GM21360 (cell line): ENCODE results near the gene IPPK.

Experiments
- ATAC-seq: cut with Tn5 transposase; IDR thresholded peaks from one replicate; pipeline ENCODE4 v1.9.1; 2021; ENCODE audit warnings: mild to moderate bottlenecking, moderate library complexity; ENCODE audit not compliant: unreplicated experiment

IPPK gene

GRCh38 chr9:92658176-92658575 lies 11.8 kb downstream of the IPPK start:
- ATAC-seq = no peak

DNA sequence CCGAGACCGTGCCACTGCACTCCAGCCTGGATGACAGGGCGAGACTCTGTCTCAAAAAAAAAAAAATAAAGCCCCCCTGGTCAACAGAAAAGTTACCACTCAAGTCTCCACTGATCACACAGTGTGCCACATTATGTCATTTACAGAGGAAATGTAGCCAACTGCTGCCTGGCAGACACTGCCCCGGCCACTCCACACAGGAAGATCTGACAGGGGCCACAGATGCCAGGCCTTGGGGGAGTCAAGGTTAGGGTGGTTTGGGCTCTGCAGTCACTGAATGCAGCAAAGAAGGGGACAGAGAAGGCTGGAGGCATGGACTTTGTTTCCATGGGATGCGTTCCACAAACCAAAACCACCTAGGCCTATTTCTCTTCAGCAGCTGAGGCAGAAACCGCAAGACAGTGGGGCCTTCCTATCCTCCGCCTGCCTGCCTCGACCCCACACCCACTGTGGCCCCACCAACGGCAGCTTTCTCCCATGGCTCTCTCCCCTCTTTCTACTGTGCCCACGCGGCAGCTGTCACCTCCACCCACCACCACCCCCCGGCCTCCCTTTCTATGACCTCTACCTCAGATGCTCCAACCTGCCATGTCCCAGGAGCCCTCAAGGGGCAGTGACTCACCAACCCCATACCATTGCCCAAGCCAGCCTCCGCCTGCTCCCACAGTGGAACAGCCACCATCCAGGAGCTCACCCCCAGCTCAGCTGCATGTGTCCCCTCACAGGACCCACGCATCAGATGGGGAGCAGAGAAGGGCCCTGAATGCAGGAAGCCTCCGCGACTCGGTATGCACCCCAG lies 12.4 kb downstream of the IPPK start:
- no peak for ATAC-seq

DNA sequence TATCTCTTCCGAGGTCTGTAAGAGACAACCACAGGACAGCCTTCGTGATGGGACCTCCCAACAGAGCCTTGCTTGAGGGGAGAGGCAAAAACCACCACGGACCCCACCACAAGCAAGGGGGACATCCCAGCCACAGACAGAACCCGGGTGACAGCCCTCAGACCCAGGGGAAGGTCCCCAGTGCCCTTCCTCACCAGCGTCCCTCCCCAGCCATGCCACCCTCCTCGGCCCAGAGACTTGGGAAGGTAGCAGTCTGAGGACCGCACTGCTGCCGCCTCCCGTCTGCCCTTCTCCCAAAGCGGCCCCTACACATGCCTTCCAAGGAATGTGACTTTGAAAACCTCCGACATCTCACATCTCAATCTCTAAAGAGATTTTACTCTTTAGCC lies 13.4 kb downstream of the IPPK start:
- ATAC-seq = no peak

- ATAC-seq = no peak
These were observed 13.9 kb downstream of the IPPK start for GRCh38 chr9:92655896-92656536.

GRCh38 chr9:92655366-92655765 lies 14.6 kb downstream of the IPPK start:
- ATAC-seq = no peak

GRCh38 chr9:92654481-92655301 lies 15.2 kb downstream of the IPPK start:
- ATAC-seq = no peak

- ATAC-seq = no peak
These were observed 17.5 kb downstream of the IPPK start for GRCh38 chr9:92652461-92652860.

- no peak for ATAC-seq
These were observed 18.9 kb downstream of the IPPK start for GRCh38 chr9:92650839-92651621.

- ATAC-seq = no peak
These were observed 19.6 kb downstream of the IPPK start for GRCh38 chr9:92650296-92650695.

GRCh38 chr9:92649007-92649406 lies 20.9 kb downstream of the IPPK start:
- ATAC-seq = no peak

- no peak for ATAC-seq
These were observed 21.4 kb downstream of the IPPK start for GRCh38 chr9:92648474-92648971.

DNA sequence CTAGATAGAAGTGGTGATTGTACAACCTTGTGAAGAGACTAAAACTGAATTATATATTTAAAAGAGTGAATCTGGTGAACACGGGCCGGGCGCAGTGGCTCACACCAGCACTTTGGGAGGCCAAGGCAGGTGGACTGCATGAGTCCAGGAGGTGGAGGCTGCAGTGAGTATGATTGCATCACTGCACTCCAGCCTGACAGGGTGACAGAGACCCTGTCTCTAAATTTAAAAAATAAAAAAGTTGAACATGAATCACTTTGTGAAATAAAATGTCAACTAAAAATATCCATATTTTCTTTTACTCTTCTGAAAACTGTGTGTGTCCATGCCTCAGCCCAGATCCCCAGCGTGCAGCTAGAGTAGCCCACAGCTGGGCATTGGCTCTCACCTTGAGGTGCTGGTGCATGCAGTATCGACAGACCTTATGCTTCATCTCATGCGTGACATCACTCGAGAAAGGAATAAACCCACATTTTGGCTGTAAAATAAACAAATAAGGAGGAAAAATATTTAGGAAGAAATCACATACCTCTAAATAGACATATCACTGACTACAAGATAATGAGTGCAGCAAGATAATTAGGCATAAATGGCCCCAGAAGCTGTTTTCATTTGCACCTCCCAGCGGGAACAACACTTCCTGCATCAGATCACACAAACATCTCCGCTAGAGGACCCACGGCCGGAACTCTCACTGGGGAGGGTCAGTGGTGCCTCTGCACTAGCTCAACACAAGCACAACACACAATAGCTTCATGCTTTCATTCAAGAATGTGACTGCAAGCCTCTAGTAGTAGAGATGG lies 22.1 kb downstream of the IPPK start:
- no peak for ATAC-seq

DNA sequence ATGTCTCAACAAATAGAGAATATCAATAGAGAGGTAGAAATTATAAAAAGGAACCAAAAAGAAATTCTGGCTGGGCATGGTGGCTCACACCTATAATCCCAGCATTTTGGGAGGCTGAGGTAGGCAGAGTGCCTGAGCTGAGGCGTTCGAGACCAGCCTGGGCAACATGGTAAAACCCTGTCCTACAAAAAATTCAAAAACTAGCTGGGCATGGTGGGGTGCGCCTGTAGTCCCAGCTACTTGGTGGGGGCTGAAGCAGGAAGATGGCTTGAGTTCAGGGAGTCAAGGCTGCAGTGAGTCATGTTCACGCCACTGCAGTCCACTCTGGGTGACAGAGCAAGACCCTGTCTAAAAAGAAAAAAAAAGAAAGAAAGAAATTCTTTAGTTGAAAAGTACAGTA lies 24.9 kb downstream of the IPPK start:
- no peak for ATAC-seq

DNA sequence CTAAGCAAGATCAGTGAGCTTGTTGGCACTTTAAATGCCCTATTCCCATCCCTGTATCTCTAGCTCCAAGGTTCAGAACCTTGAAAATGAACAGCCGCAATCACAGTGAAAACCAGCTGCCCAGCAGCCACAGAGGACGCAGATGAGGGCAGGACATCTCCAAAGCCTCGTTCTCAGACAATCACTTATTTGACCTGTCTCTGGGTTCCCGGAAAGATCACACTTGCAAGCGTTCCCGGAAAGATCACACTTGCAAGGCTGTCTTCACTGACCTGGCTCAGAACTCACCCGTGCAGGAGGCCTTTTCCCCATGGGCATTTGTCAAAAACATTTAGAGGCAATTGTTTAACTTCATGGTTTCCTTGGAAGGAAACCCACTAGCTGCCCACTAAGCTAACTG lies 25.7 kb downstream of the IPPK start:
- no peak for ATAC-seq

GRCh38 chr9:92642564-92642963 lies 27.4 kb downstream of the IPPK start:
- ATAC-seq = no peak

GRCh38 chr9:92642041-92642451 lies 27.9 kb downstream of the IPPK start:
- ATAC-seq = no peak

DNA sequence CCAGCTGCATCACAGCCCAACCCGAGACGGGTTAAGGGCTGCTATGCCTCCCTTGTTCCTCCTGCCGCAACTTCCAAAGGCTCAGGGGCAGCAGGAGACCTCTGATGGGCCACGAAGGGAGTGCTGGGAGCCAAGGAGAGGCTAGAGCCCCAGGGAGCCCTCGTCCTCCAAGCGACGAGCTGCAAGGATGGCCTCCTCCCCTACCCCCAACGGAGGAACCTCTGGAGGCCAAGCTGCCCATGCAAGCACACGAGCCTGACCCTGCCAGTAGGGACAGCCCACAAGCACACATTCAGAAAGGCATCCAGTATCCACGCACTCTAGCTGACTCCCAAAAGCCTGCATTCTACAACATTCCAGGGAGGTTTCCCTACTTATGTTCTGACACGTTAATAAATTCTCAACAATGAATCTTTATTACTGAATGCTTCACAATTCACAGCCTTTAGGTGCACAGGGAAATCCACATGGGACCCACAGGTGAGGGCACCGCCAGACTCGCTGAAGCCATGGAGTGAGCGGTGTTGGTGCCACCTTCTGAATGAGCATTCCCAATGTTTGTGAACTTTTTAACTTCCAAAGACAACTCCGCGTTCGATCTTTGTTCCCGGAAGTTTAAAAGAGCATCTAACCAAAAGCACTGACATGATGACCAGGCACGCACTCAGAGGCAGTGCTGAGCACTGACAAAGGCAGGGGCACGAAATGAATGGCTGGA lies 28.7 kb downstream of the IPPK start:
- ATAC-seq = no peak

DNA sequence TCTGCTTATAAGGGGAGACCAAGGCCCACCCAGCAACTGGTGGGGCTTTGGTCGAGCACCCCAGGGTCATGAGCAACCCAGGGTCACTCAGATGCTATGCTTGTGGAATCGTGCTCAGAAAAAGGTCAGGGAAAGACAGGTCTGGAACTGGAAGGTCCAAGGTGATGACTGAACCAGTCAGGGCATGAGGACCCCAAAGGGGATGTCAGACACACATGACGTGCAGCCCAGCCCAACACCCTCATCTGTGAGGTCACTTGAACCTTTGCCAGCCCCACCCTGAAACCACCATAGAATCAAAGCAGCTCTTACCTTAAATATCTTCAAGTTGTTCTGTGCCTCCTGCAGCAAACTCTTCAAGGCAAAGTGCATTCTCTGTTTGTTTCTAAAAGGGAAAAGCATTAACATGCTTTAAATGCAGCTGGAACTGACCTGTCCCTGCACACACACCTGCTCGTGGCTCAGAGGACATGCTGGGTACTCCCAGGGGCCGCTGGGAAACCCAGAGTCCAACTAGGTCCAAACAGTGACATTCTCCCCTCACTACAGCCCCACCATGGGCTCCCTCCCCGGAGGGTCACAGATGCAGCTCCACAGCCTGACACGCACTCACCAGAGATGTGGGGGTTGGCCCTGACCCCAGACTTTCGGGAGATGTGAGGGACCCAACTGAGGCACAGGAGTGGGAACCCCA lies 29.4 kb downstream of the IPPK start:
- no peak for ATAC-seq

GRCh38 chr9:92639791-92640271 lies 30.1 kb downstream of the IPPK start:
- ATAC-seq = no peak
